GM18507 (cell line): ENCODE measurements around the gene KLK8.

Source experiments
- DNase-seq: peaks from one replicate; pipeline ENCODE4 v3.0.0; 2011; ENCODE audit warnings: low read depth; ENCODE audit not compliant: insufficient read length; ENCODE audit errors: extremely low spot score
- FAIRE-seq: peaks from 2 replicates; lab custom pipeline; 2011; peaks lifted over from hg19 to GRCh38; lab: Jason Lieb, UNC

Gene KLK8

GRCh38 chr19:50963381-50963780 lies 38.0 kb downstream of the KLK8 start:
- no peak for FAIRE-seq
- DNase-seq: no peak

GRCh38 chr19:50962245-50962644 lies 39.2 kb downstream of the KLK8 start:
- FAIRE-seq: no peak

GRCh38 chr19:50959731-50960500 lies 41.5 kb downstream of the KLK8 start:
- FAIRE-seq (no peak), DNase-seq (no peak)

More at GRCh38 chr19:50962245-50962644, 39.2 kb downstream of the KLK8 start:
- DNase-seq: no peak

GRCh38 chr19:50957587-50957986 lies 43.8 kb downstream of the KLK8 start:
- FAIRE-seq: no peak
- DNase-seq: no peak

- DNase-seq (no peak), FAIRE-seq (no peak)
Observed at GRCh38 chr19:50952910-50953309, 48.5 kb downstream of the KLK8 start, which contains the start of gene KLK5. Gene KLK5, minus strand, starts transcription at chr19:50953038. Its CDS starts 381 bp downstream, at chr19:50952657.

- FAIRE-seq: no peak
- DNase-seq: no peak
Observed at GRCh38 chr19:50949861-50950260, 51.5 kb downstream of the KLK8 start.

GRCh38 chr19:50947123-50947522 lies 54.3 kb downstream of the KLK8 start:
- DNase-seq (no peak), FAIRE-seq (no peak)
